T-helper 2 cell treated with Interferon-gamma antibody and Interleukin-4, amounts not matched to agents 5 μg/mL and 100 μg/mL, for 36 hours (primary cell): Measurements from ENCODE around the gene SORCS3.

Experiments used
- DNase-seq: peaks from one replicate; pipeline ENCODE4 v3.0.0; 2021; ENCODE audit warnings: low spot score
- H3K27ac Mint-ChIP-seq: one replicate; pipeline ENCODE4 v1.8.0; 2021; ENCODE audit warnings: mild to moderate bottlenecking, mixed read lengths
- H3K27me3 Mint-ChIP-seq: one replicate; pipeline ENCODE4 v1.8.0; 2021; ENCODE audit warnings: low read depth, mixed read lengths
- H3K36me3 Mint-ChIP-seq: one replicate; pipeline ENCODE4 v1.8.0; 2021; ENCODE audit warnings: low read depth, mixed read lengths
- H3K4me1 Mint-ChIP-seq: one replicate; pipeline ENCODE4 v1.8.0; 2021; ENCODE audit warnings: low read depth, mixed read lengths
- H3K4me3 Mint-ChIP-seq: one replicate; pipeline ENCODE4 v1.8.0; 2022; ENCODE audit warnings: mild to moderate bottlenecking, moderate library complexity, mixed read lengths
- H3K9me3 Mint-ChIP-seq: one replicate; pipeline ENCODE4 v1.8.0; 2021; ENCODE audit warnings: mixed read lengths

SORCS3 gene

DNA sequence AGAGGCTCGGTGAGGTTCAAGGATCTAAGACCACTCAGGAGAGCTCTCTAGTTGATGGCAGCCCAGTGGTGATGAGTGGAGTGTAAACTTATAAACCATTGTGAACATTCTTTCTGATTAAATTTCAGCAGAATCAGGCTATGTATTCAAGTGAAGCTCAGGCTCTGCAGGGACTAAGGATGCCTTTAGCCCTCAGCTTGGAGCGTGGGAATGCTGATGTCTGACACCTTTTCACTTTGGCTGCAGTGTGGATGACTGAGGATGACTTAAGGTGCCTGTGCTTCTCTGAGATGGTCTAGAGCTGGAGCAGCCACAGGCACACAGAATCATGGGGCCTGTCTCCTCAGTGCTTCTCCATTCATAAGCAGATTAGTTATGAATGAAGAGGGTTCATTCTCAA is 150.4 kb downstream of the SORCS3 start:
- Mint-ChIP-seq H3K27me3 (no peaks in the 10 kb centered on the region), H3K27ac (no peak overlapping the region), H3K9me3 (no peaks in the 10 kb centered on the region), H3K4me3 (no peak overlapping the region), H3K4me1 (no peaks in the 10 kb centered on the region), H3K36me3 (no peaks in the 10 kb centered on the region)
- no peak for DNase-seq

- Mint-ChIP-seq H3K4me1 (no peaks in the 10 kb centered on the region), H3K27me3 (no peaks in the 10 kb centered on the region), H3K36me3 (no peaks in the 10 kb centered on the region), H3K9me3 (no peaks in the 10 kb centered on the region), H3K27ac (no peak overlapping the region), H3K4me3 (no peak overlapping the region)
- no peak for DNase-seq
These were observed 154.3 kb downstream of the SORCS3 start for GRCh38 chr10:104795411-104795810.

DNA sequence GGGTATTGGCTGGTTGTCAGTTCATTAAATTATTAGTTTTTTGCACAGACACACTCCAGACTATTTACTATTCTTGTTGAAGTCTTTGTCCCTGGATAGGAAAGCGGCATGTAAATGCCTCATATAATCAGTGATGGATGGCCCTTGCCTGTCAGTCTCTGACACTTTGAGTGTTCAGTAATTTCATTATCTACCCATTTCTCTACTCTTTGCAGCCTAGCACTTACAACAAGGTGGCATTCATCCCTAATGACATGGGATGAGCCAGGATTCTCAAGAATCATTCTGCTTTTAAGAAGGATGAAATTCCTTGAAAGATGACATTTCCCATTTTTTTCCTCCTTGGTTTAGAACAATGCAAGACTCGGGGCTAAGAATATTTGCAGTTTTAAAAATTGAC is 155.7 kb downstream of the SORCS3 start:
- Mint-ChIP-seq H3K4me1 (no peaks in the 10 kb centered on the region), H3K4me3 (no peak overlapping the region), H3K27ac (no peak overlapping the region), H3K36me3 (no peaks in the 10 kb centered on the region), H3K9me3 (no peaks in the 10 kb centered on the region), H3K27me3 (no peaks in the 10 kb centered on the region)
- DNase-seq, result no peak

GRCh38 chr10:104802941-104803340 is 161.9 kb downstream of the SORCS3 start:
- no peak for DNase-seq
- no peak overlapping the region for H3K27ac Mint-ChIP-seq
- H3K4me3 Mint-ChIP-seq, result no peak overlapping the region
- no peaks in the 10 kb centered on the region for H3K4me1 Mint-ChIP-seq
- H3K36me3 Mint-ChIP-seq, result no peaks in the 10 kb centered on the region
- H3K27me3 Mint-ChIP-seq, result no peaks in the 10 kb centered on the region
- H3K9me3 Mint-ChIP-seq, result no peaks in the 10 kb centered on the region

DNA sequence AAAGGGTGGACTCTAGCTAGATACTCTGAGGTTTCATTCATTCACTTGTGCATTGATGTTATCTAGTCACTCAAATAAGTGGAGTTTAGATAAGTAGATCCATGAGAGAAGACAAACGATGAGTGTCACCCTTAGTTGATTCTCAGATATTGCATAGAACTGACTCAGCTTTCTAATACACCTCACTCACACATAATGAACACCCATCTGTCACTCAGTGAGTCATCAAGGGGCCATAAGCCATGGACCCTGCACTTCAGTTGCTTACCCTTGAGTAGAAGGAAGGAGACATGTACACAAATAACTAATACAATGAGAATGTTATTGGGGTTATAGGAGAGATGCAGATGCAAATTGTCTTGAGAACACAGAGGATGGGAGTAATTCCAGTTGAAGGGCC is 163.8 kb downstream of the SORCS3 start:
- no peaks in the 10 kb centered on the region for H3K4me1 Mint-ChIP-seq
- H3K4me3 Mint-ChIP-seq, result no peak overlapping the region
- no peaks in the 10 kb centered on the region for H3K36me3 Mint-ChIP-seq
- DNase-seq, result no peak
- no peaks in the 10 kb centered on the region for H3K9me3 Mint-ChIP-seq
- no peak overlapping the region for H3K27ac Mint-ChIP-seq
- no peaks in the 10 kb centered on the region for H3K27me3 Mint-ChIP-seq

- H3K4me3 Mint-ChIP-seq, result no peak overlapping the region
- H3K36me3 Mint-ChIP-seq, result no peaks in the 10 kb centered on the region
- H3K27ac Mint-ChIP-seq, result no peak overlapping the region
- no peaks in the 10 kb centered on the region for H3K27me3 Mint-ChIP-seq
- H3K9me3 Mint-ChIP-seq, result no peaks in the 10 kb centered on the region
- no peaks in the 10 kb centered on the region for H3K4me1 Mint-ChIP-seq
- no peak for DNase-seq
These were observed 165.7 kb downstream of the SORCS3 start for GRCh38 chr10:104806801-104807200.

DNA sequence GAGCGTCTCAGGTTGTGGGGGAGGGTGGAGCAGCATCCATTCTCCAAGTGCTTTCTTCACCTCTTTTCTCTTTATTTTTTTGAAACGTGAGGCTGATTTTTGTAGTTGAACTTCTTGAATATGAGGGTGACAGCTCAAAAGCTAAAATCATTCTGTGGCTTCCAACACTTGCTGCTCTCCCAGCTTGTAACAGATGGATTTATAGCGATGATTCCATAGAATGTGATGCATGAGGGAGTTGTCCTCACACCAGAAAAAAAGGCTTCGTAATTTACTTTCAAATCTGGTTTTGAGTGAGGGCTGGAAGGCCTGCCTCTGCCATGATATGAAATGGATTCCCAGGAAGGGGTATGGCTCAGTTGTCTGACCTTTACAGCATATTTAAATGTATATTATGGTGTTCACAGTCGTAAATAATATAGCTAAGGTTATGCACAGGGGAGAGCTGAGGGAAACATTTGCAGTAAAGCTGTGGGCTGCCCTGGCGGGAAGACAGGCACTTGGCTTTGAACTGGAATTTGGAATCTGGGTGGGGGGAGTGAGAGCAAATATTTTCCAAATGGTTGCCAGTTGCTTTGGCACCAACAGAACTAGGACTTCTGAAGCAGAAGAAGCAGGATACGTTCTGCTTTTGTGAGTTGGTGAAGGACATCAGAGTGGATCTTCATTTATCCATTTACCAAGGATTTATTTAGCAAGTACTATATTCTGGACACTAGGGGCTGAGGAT is 166.7 kb downstream of the SORCS3 start:
- H3K27me3 Mint-ChIP-seq, result no peaks in the 10 kb centered on the region
- no peaks in the 10 kb centered on the region for H3K36me3 Mint-ChIP-seq
- no peak overlapping the region for H3K27ac Mint-ChIP-seq
- H3K4me3 Mint-ChIP-seq, result no peak overlapping the region
- no peak for DNase-seq
- H3K4me1 Mint-ChIP-seq, result no peaks in the 10 kb centered on the region
- no peaks in the 10 kb centered on the region for H3K9me3 Mint-ChIP-seq

DNA sequence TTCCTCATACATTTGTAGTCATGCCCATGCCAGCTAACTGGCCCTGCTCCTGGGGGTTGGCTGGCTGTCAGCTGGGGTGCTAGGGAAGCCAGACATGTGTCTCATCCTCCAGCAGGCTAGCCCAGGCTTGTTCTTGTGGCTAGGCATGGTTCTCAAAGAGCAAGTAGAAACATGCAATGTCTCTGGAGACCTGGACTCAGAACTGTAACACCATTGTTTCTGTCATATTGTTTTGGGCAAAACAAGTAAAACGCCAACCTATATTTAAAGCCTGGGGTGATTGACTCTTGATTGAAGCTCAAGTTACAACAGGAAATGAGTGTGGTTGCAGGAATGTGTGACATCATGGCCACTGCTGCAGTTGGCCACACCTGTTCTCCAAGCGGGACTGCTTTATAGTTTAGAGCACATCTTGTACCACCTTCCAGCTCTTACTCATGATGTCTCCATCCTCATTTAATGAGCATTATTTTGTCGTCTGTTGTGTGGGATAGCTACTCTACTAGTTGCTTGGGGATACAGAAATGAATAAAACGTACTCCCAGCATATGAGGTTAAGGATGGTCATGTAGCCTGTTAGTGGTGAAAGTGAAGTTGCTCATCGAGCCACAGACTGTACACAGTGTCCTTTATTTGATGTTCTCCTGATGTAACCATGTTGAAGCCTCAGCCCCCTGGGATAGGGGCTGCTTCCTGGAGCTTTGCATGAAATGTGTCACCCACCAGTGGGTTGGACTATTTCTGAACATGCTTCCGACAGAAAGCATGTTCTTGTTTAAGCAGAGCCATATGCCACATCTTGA is 168.4 kb downstream of the SORCS3 start:
- no peak for DNase-seq

GRCh38 chr10:104811166-104811565 is 170.1 kb downstream of the SORCS3 start:
- no peak for DNase-seq
- H3K4me1 Mint-ChIP-seq, result no peaks in the 10 kb centered on the region
- no peak overlapping the region for H3K27ac Mint-ChIP-seq
- H3K9me3 Mint-ChIP-seq, result no peaks in the 10 kb centered on the region
- no peak overlapping the region for H3K4me3 Mint-ChIP-seq
- no peaks in the 10 kb centered on the region for H3K36me3 Mint-ChIP-seq
- no peaks in the 10 kb centered on the region for H3K27me3 Mint-ChIP-seq

More for the DNA sequence above, 168.4 kb downstream of the SORCS3 start:
- H3K36me3 Mint-ChIP-seq, result no peaks in the 10 kb centered on the region
- no peak overlapping the region for H3K27ac Mint-ChIP-seq
- H3K4me3 Mint-ChIP-seq, result no peak overlapping the region
- H3K4me1 Mint-ChIP-seq, result no peaks in the 10 kb centered on the region
- no peaks in the 10 kb centered on the region for H3K9me3 Mint-ChIP-seq
- no peaks in the 10 kb centered on the region for H3K27me3 Mint-ChIP-seq

DNA sequence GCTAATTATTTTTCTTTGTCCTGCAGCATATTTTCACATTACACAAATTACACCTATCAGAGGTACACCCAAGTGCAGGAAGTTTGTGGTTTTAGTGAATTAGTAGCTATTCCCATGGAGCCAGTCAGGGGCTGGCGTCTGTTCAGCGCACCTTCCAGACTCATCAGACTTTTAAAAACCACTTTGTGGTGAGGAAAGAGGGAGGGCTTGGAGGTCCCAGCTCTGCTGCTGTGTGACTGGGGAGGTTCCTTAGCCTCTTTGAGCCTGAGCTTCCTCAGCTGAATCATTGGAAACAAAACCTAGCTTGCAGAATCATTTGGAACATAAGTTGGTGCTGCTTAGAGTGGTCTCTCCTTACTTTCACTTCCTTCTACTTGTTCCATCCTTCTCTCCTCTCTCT is 175.4 kb downstream of the SORCS3 start:
- Mint-ChIP-seq H3K27ac (no peak overlapping the region), H3K27me3 (no peaks in the 10 kb centered on the region), H3K9me3 (no peaks in the 10 kb centered on the region), H3K4me1 (no peaks in the 10 kb centered on the region), H3K36me3 (no peaks in the 10 kb centered on the region), H3K4me3 (no peak overlapping the region)
- DNase-seq, result no peak

DNA sequence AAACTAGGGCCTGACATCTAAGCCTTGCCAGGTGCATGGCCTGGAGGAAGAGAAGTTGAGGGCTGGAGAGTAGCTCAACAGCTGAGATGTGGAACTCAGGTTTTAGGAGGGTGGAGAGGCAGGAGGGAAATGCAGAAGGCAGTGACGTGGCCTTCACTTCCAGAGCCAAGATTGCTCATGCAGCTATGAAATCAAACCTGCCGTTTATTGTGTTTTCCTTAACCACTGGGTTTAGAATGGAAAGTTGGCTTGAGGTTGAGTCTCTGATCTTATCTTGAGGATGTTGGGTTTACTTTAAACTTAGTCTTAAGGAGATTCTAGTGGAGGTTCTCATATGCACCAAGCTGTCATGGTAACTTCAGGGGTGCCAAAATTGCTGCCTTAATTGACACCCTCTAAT is 178.6 kb downstream of the SORCS3 start:
- Mint-ChIP-seq H3K9me3 (no peaks in the 10 kb centered on the region), H3K4me1 (no peaks in the 10 kb centered on the region), H3K27ac (no peak overlapping the region), H3K4me3 (no peak overlapping the region), H3K27me3 (no peaks in the 10 kb centered on the region), H3K36me3 (no peaks in the 10 kb centered on the region)
- DNase-seq, result no peak

- Mint-ChIP-seq H3K27ac (no peak overlapping the region), H3K27me3 (no peaks in the 10 kb centered on the region), H3K4me1 (no peaks in the 10 kb centered on the region), H3K36me3 (no peaks in the 10 kb centered on the region), H3K4me3 (no peak overlapping the region), H3K9me3 (no peaks in the 10 kb centered on the region)
- DNase-seq, result no peak
These were observed 181.0 kb downstream of the SORCS3 start for GRCh38 chr10:104822088-104822487.

DNA sequence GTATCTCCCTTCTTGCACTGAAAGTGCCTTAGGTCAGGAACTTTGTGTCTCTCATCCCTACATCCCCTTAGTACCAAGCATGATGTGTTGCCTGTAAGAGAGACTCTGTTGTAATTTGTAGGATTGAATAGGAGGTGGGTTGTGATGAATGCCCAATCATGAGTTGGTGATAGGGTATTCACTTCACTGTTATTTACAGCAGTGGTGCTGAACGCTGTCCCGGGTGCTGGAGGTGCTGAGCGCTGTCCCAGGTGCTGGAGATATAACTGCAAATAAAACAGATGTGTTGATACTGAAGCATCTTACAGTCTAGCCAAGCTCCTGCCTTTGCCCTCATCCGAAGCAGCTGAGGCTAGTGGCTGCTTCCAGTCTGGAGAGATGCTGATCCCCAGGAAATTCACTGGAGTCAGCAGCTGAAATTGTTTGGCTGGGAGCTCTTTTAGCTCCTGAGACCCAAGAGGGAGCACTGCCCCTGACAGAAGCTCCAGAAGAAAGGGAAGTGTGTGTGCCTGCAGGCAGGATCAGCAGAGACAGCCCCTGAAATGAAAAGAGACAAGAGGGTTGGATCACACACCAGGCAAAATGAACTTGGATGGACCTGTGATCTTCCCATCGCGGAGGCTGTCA is 183.4 kb downstream of the SORCS3 start:
- no peak overlapping the region for H3K27ac Mint-ChIP-seq
- no peak for DNase-seq
- H3K4me3 Mint-ChIP-seq, result no peak overlapping the region
- H3K4me1 Mint-ChIP-seq, result no peaks in the 10 kb centered on the region
- no peaks in the 10 kb centered on the region for H3K36me3 Mint-ChIP-seq
- no peaks in the 10 kb centered on the region for H3K27me3 Mint-ChIP-seq
- no peaks in the 10 kb centered on the region for H3K9me3 Mint-ChIP-seq

GRCh38 chr10:104831272-104831671 is 190.2 kb downstream of the SORCS3 start:
- no peak overlapping the region for H3K4me3 Mint-ChIP-seq
- no peaks in the 10 kb centered on the region for H3K4me1 Mint-ChIP-seq
- no peaks in the 10 kb centered on the region for H3K9me3 Mint-ChIP-seq
- no peaks in the 10 kb centered on the region for H3K36me3 Mint-ChIP-seq
- DNase-seq, result no peak
- H3K27ac Mint-ChIP-seq, result no peak overlapping the region
- H3K27me3 Mint-ChIP-seq, result no peaks in the 10 kb centered on the region
